Ishikawa (cell line): ENCODE measurements around the gene CEP57L1.

ENCODE experiments used
- CEBPB ChIP-seq: IDR thresholded peaks from 2 replicates; pipeline ENCODE4 v1.6.1; 2012
- CREB1 ChIP-seq: IDR thresholded peaks from 2 replicates; pipeline ENCODE4 v1.6.1; 2012; ENCODE audit warnings: low read depth
- EGR1 ChIP-seq: IDR thresholded peaks from 2 replicates; pipeline ENCODE4 v1.6.1; 2012
- EP300 ChIP-seq: IDR thresholded peaks from 2 replicates; pipeline ENCODE4 v1.6.1; 2012; ENCODE audit warnings: borderline replicate concordance
- FOXM1 ChIP-seq: IDR thresholded peaks from 2 replicates; pipeline ENCODE4 v1.6.1; 2012; ENCODE audit warnings: low read depth, borderline replicate concordance
- NFIC ChIP-seq: IDR thresholded peaks from 2 replicates; pipeline ENCODE4 v1.6.1; 2012
- RAD21 ChIP-seq: IDR thresholded peaks from 2 replicates; pipeline ENCODE4 v1.6.1; 2012; ENCODE audit warnings: low read depth
- REST ChIP-seq: IDR thresholded peaks from 2 replicates; pipeline ENCODE4 v1.6.1; 2012; ENCODE audit warnings: low read depth, mild to moderate bottlenecking
- TAF1 ChIP-seq: IDR thresholded peaks from 2 replicates; pipeline ENCODE4 v1.6.1; 2012; ENCODE audit warnings: low read depth, mild to moderate bottlenecking
- TCF12 ChIP-seq: IDR thresholded peaks from 2 replicates; pipeline ENCODE4 v1.6.1; 2012; ENCODE audit warnings: low read depth
- TEAD4 ChIP-seq: IDR thresholded peaks from 2 replicates; pipeline ENCODE4 v1.6.1; 2012
- YY1 ChIP-seq: IDR thresholded peaks from 2 replicates; pipeline ENCODE4 v1.6.1; 2012; ENCODE audit warnings: low read depth
- ZBTB7A ChIP-seq: IDR thresholded peaks from 2 replicates; pipeline ENCODE4 v1.6.1; 2012; ENCODE audit warnings: low read depth
- TF ChIP-seq, protein P1 (sequence below): IDR thresholded peaks from 2 replicates; pipeline ENCODE4 v1.6.1; 2012
- TF ChIP-seq, protein P2 (sequence below): IDR thresholded peaks from 2 replicates; pipeline ENCODE4 v1.6.1; 2012

Gene CEP57L1

DNA sequence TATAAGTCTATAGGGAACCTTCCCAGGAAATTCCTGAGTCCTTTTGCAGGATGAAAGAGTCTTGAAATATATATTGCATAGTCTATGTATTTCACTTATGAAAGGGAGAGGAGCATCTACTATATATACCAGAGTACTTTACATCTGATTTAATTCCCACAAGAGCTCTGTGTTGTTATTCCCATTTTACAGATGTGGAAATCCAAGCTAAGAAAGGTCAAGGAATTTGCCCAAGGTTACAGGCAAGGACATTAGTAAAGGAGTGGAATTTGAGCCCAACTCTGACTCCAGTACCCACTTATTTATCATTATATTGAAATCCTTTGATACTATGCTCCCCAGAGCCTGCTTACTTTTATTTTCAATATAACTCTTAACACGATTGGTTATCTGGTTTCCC, 3.2 kb upstream of the CEP57L1 start:
- TF ChIP-seq FOXM1 (no peak), EGR1 (no peak), REST (no peak), RAD21 (no peak), CREB1 (no peak), TAF1 (no peak), TEAD4 (no peak), YY1 (no peak), CEBPB (no peak), TCF12 (no peak), ZBTB7A (no peak), NFIC (no peak), EP300 (no peak)
- TF ChIP-seq, protein P1, sequence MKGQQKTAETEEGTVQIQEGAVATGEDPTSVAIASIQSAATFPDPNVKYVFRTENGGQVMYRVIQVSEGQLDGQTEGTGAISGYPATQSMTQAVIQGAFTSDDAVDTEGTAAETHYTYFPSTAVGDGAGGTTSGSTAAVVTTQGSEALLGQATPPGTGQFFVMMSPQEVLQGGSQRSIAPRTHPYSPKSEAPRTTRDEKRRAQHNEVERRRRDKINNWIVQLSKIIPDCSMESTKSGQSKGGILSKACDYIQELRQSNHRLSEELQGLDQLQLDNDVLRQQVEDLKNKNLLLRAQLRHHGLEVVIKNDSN = no peak
- TF ChIP-seq, protein P2, sequence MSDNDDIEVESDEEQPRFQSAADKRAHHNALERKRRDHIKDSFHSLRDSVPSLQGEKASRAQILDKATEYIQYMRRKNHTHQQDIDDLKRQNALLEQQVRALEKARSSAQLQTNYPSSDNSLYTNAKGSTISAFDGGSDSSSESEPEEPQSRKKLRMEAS = no peak

GRCh38 chr6:109093732-109094415, 1.4 kb upstream of the CEP57L1 start:
- no peak for TF ChIP-seq TEAD4
- TF ChIP-seq CREB1 = no peak
- TF ChIP-seq EP300 = no peak
- TF ChIP-seq EGR1 = no peak
- no peak for TF ChIP-seq FOXM1
- TF ChIP-seq ZBTB7A = no peak
- TF ChIP-seq, protein P1 = no peak
- no peak for TF ChIP-seq TAF1
- no peak for TF ChIP-seq REST
- TF ChIP-seq, protein P2 = no peak
- TF ChIP-seq CEBPB = no peak
- no peak for TF ChIP-seq NFIC
- no peak for TF ChIP-seq TCF12
- no peak for TF ChIP-seq RAD21
- no peak for TF ChIP-seq YY1

GRCh38 chr6:109094416-109095035, 781 bp upstream of the CEP57L1 start, which contains the start of gene SESN1:
Gene SESN1 (minus strand): TSS chr6:109094846. CDS start chr6:109094073, 773 bp downstream.
- TF ChIP-seq REST (no peak), EGR1 (no peak), YY1 (no peak), ZBTB7A (0 out of 2 replicates have a peak, but pooled peaks have one; percentile 67), FOXM1 (no peak), RAD21 (no peak), NFIC (no peak; the same call in 1 of the 2 replicates), TCF12 (no peak), CREB1 (no peak), CEBPB (no peak), TAF1 (peak; percentile 70), EP300 (peak; percentile 19; the same call in 1 of the 2 replicates), TEAD4 (no peak)
- TF ChIP-seq, protein P2 = no peak; the same call in 1 of the 2 replicates
- TF ChIP-seq, protein P1 = no peak
